SKM-1 treated with dmso at 0.1 percent for 144 hours (cell line): ENCODE data around the gene FAM25G.
A peak's percentile ranks its signal among the peaks of the same experiment; 100 is the strongest.
"Not testable (repeated sequence)": the region's sequence is repeated elsewhere in the genome, so short reads cannot be mapped to it uniquely, and the experiment has no call there.

Experiments used
- DNase-seq: peaks from one replicate; lab custom pipeline; 2025; ENCODE audit not compliant: unreplicated experiment; lab: John Stamatoyannopoulos, UW

The FAM25G gene

DNA sequence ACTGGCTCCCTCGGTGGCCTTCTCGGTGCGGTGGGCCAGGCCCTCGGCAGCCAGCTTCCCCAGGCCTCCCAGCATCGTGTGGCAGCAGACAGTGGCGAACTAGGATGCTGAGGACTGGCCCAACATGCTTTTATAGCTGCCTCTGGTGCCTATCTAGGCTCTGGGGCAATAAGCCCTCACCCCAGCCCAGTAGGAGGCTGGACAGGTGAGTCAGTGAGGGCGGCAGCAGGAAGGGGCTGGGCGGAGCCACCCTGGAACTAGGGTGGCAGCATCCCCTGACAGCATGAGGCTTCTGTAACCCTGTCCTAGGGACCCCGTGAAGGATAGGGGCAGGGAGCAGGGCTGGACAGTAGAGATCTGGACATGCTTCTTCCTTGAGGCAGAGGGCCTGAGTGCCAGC, at the start of gene FAM25G:
Gene FAM25G (minus strand): TSS at position 101 of the 400 bp plus-strand sequence. CDS start 26 bp downstream, at position 75.
- not testable (repeated sequence) for DNase-seq

DNA sequence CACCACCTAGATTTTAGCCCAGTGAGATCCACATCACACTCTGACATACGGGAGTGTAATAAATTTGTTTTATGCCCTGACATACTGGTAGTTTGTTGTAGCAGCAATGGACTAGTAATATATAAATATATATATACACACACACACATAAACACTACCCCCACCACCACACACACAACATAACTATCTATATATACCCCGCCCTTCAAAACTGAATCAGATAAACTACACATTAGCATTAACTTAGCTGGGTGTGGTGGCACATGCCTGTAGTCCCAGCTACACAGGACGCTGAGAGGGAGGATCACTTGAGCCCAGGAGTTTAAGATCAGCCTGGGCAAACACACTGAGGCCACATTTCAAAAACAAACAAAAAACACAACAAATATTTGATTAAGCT, 44.9 kb upstream of the FAM25G start:
- DNase-seq = not testable (repeated sequence)

GRCh38 chr10:47523475-47523874, 32.0 kb upstream of the FAM25G start, which contains the start of gene AGAP9:
Gene AGAP9 (minus strand): TSS chr10:47523638. CDS start chr10:47523526, 112 bp downstream.
- not testable (repeated sequence) for DNase-seq

GRCh38 chr10:47502313-47502712, 10.8 kb upstream of the FAM25G start:
- not testable (repeated sequence) for DNase-seq

- not testable (repeated sequence) for DNase-seq
These were observed 2.7 kb upstream of the FAM25G start for GRCh38 chr10:47494226-47494625.

DNA sequence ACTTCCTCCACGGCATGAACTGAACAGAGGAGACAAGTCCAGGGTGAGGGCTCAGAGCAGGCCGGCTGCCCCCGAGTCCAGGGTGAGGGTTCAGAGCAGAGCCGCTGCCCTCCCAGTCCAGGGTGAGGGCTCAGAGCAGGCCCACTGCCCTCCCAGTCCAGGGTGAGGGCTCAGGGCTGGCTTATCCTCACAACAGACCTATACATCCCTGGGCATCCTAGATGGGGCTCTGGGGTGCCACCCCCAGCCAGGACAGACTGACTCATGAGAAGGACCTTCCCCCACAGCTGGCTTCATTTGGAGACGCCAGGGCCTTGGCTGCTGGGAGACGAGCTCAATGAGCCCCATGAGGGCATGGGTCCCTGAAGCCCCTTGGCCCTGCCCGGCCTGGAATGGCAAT, 1.9 kb downstream of the FAM25G start:
- not testable (repeated sequence) for DNase-seq

- peak; percentile 13 for DNase-seq
These were observed 5.6 kb downstream of the FAM25G start for GRCh38 chr10:47485943-47486342.

GRCh38 chr10:47484786-47485185, 6.7 kb downstream of the FAM25G start:
- not testable (repeated sequence) for DNase-seq

GRCh38 chr10:47483923-47484322, 7.6 kb downstream of the FAM25G start, which contains the start of gene ANXA8:
Gene ANXA8 (minus strand): TSS chr10:47484115. CDS start chr10:47483933, 182 bp downstream.
- DNase-seq = not testable (repeated sequence)

DNA sequence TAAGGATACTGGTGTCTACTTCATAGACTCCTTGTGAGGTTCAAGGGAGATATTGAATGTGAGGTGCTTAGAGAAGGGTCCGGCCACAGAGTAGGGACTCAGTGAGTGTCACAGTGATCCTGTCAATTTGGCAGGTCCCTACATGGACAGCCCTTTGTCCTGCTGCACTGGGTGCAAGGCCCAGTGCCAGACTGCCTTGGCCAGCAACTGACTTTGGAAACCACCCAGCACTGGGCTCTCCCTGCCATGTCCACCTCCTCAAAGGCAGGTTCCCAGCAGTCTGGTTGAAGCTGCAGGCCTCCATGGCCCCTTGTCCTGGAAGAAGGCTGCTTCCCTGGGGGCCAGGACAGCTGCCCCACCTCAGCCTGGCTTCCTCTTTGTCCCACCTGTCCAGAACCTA, 9.1 kb downstream of the FAM25G start:
- not testable (repeated sequence) for DNase-seq

DNA sequence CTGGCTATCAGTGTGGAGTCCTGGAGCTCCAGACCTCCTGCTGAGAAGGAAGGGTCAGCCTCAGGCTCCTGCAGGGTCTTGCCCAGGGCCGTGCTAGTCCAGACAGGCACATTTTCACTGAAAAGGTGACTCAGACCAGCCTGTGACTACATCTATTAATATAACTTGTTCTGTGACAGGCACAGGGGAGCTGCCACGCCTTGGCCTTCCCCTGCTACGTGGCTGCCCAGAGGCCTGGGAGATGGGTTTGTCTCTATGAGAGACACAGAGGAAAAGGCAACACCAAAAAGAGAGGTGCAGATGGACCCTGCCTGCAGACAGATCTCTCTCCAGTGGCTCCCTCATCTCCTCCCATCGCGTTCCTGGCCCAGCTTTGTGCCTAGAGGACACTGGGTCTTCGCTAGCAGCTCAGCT, 9.7 kb downstream of the FAM25G start:
- not testable (repeated sequence) for DNase-seq

GRCh38 chr10:47481182-47481766, 10.2 kb downstream of the FAM25G start:
- DNase-seq = not testable (repeated sequence)

DNA sequence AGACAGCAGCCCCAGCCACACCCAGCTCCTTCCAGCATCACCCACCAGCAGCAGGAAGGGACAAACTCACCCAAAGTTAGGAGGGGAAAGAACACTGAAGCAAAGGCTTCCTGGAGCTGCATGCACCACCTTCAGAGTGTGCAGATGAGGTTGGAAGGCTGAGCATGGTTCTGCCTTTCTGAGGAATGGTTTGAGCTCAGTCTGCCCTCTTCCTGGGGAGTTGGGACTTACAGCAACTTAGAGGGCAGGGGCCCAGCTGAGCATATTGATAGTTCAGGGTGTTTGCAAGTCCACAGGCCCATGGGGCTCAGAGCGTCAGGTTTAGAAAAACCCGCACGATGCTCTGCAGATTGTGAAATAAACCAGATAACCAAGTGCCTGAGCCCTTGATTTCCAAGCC, 11.4 kb downstream of the FAM25G start:
- DNase-seq = not testable (repeated sequence)

DNA sequence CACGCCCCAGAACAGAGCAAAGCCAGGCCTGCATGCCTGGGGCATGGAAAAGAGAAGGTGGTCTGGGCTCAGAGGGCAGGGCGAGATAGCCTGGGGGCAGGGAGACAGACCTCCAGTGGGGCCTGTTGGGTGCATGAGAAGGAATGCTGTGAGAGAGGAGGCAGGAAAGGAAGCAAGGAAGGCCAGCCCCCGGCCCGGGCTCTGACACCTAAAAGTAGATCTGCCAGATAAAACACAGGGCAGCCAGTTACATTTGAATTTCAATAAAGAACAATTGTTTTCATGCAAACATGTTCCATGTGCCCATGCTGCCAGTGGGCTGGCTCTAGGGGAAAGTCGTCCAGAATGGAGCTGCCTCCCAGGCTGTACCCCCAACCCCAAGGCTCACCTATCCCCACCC, 13.4 kb downstream of the FAM25G start:
- not testable (repeated sequence) for DNase-seq

- DNase-seq = not testable (repeated sequence)
These were observed 14.4 kb downstream of the FAM25G start for GRCh38 chr10:47477078-47477477.

DNA sequence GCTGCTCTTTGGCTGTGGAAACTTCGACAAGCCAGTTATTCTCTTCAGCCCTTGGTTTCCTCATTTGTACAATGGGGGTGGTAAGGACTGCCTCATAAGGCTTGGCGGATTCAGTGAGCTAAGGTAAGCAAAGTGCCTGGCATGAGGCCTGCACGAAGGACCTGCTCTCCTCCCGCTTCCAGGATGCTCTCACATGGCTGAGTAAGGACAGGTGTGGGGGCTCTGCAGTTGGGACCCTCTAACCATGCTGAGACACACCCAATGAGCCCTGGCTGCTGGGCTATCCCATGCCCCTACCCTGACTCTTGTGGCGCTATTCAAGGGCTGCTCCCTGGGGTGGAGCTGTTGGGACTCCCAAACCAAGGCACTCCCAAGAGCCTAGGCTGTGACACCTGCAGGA, 16.4 kb downstream of the FAM25G start:
- not testable (repeated sequence) for DNase-seq

DNA sequence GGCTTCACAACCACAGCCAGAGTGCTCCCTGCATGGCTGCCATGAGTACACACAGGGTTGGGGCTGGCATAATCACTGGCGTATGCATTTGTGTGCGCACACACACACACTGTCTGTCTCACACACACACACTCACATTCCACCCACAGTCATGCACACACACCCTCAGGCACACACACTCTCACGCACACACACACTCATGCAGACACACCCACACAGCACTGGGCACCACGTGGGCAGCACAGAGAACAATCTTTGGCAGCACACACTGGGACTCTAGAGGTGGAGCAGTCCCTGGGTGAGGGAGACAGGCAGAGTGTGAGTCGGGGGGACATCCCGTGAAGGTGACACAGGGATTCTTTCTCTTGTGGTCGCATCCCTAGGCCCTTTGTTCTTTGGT, 18.0 kb downstream of the FAM25G start:
- not testable (repeated sequence) for DNase-seq

DNA sequence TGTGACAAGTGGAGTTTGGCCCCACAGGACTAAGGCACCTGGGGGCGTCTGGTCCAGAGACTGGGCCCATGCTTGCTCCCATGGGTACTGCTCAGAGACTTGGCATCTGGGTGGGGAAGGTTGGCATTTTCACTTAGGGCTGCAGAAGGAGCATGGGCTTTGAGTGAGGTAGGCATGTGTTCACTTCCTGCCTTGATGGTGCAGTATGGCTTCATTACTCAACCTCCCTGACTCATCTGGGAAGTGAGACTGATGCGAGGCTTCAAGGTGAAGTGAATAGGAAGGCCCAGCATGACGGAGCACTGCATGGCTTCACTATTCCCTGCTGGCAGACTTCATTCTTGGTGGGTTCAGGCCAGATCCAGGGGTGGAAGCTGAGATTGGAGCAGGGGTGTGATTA, 18.9 kb downstream of the FAM25G start:
- DNase-seq = not testable (repeated sequence)

DNA sequence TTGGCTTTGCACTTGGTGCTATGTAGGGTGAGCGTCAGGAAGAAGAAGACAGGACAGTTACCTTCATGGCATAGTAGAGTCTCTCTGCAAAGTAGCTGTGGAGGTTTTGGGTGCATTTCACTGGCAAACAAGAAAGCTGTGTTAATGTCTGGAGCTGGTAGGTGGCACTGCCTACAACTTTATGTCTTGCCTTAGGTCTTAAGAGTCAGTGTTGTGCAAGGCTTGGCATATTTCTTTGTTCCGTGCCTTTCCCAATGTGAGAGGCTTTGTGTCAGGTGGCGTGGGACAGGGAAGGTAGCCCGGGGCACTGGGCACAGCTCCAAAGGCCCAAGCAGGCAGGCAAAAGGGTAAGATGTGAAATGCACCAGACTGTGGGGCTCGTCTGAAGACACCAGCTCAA, 19.4 kb downstream of the FAM25G start:
- DNase-seq = not testable (repeated sequence)

GRCh38 chr10:47468731-47469528, 22.6 kb downstream of the FAM25G start:
- DNase-seq = not testable (repeated sequence)

DNA sequence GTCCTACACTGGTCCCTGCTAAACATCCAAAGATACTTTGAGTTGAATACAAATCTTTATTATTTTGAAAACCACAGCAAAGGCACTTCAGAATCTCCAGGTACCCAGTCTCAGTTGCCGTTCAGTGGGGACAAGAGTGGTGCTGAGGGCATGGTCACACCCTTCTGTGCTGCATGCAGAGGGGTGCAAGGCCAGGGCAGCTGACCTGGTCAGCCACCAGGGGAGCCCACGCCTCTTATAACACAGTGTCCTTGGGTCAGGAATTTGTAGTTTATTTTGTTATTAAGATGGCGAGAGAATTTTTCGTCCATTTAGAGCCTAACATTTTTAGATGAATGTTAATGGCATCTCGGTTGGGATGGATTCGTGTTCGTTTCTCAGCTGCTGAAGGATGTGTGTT, 23.5 kb downstream of the FAM25G start:
- DNase-seq = not testable (repeated sequence)

GRCh38 chr10:47467458-47467857, 24.0 kb downstream of the FAM25G start:
- not testable (repeated sequence) for DNase-seq
